Neuronal stem cell (in vitro differentiated cells): Measurements from ENCODE around the gene PCID2.

ENCODE experiments used
- DNase-seq: peaks from one replicate; pipeline ENCODE4 v3.0.0-alpha.2; 2013; ENCODE audit warnings: low spot score
- H2AFZ ChIP-seq: one replicate; pipeline ENCODE4 v1.6.1; 2013; ENCODE audit warnings: mild to moderate bottlenecking, low read length, inconsistent platforms
- H2AK5ac ChIP-seq: 2 replicates; pipeline ENCODE4 v1.6.1; 2013; ENCODE audit warnings: low read depth, mild to moderate bottlenecking, inconsistent platforms, low read length, moderate library complexity, mixed read lengths
- H2BK120ac ChIP-seq: 2 replicates; pipeline ENCODE4 v1.6.1; 2013; ENCODE audit warnings: low read depth, mild to moderate bottlenecking, inconsistent platforms, low read length, moderate library complexity, mixed read lengths
- H2BK12ac ChIP-seq: one replicate; pipeline ENCODE4 v1.6.1; 2013; ENCODE audit warnings: low read length, inconsistent platforms
- H2BK15ac ChIP-seq: 2 replicates; pipeline ENCODE4 v1.6.1; 2013; ENCODE audit warnings: mild to moderate bottlenecking, low read length, inconsistent platforms, mixed read lengths
- H2BK5ac ChIP-seq: one replicate; pipeline ENCODE4 v1.6.1; 2013; ENCODE audit warnings: inconsistent platforms, mild to moderate bottlenecking, low read length, moderate library complexity
- H3K14ac ChIP-seq: one replicate; pipeline ENCODE4 v1.6.1; 2013; ENCODE audit warnings: low read length, inconsistent platforms
- H3K18ac ChIP-seq: 2 replicates; pipeline ENCODE4 v1.6.1; 2013; ENCODE audit warnings: low read length, inconsistent platforms
- H3K23ac ChIP-seq: 2 replicates; pipeline ENCODE4 v1.6.1; 2013; ENCODE audit warnings: low read depth, mild to moderate bottlenecking, mixed read lengths, low read length, inconsistent platforms; ENCODE audit not compliant: poor library complexity
- H3K27ac ChIP-seq: replicated peaks from 3 replicates; pipeline ENCODE4 v1.5.1; 2013; ENCODE audit warnings: low read length, inconsistent platforms
- H3K27me3 ChIP-seq, 3 experiments: 2 replicates each; pipeline ENCODE4 v1.6.1; 2013; ENCODE audit warnings: low read length in 3 of 3, mild to moderate bottlenecking in 2 of 3, inconsistent platforms in 1 of 3, low read depth in 1 of 3, mixed read lengths in 1 of 3, moderate library complexity in 1 of 3; ENCODE audit not compliant: control insufficient read depth in 3 of 3, insufficient read depth in 3 of 3
- H3K36me3 ChIP-seq, 2 donors: replicated peaks in 1 of 2; 2 replicates each; pipeline ENCODE4 v1.6.1; 2013; ENCODE audit warnings: low read length in 2 of 2; ENCODE audit not compliant: control insufficient read depth in 2 of 2, insufficient read depth in 2 of 2
- H3K4ac ChIP-seq: 2 replicates; pipeline ENCODE4 v1.6.1; 2013; ENCODE audit warnings: inconsistent platforms, mild to moderate bottlenecking, low read length, moderate library complexity
- H3K4me1 ChIP-seq, 2 donors: 1 replicate in 1 of 2; 2 replicates in 1 of 2; pipeline ENCODE4 v1.6.1; 2013; ENCODE audit warnings: low read length in 2 of 2, low read depth in 1 of 2; ENCODE audit not compliant: control insufficient read depth in 2 of 2, insufficient read depth in 1 of 2
- H3K4me2 ChIP-seq: one replicate; pipeline ENCODE4 v1.6.1; 2013; ENCODE audit warnings: mild to moderate bottlenecking, low read length, inconsistent platforms; ENCODE audit not compliant: insufficient read depth, poor library complexity, severe bottlenecking
- H3K4me3 ChIP-seq, 2 donors: 2 replicates each; pipeline ENCODE4 v1.5.1; 2013; ENCODE audit warnings: low read length in 2 of 2, mild to moderate bottlenecking in 2 of 2, inconsistent platforms in 1 of 2, moderate library complexity in 1 of 2
- H3K79me1 ChIP-seq: one replicate; pipeline ENCODE4 v1.6.1; 2013; ENCODE audit warnings: low read depth, mild to moderate bottlenecking, inconsistent platforms, low read length, moderate library complexity
- H3K9ac ChIP-seq: one replicate; pipeline ENCODE4 v1.6.1; 2013; ENCODE audit warnings: mild to moderate bottlenecking, low read depth, low read length, inconsistent platforms; ENCODE audit not compliant: poor library complexity
- H3K9me3 ChIP-seq, 2 donors: replicated peaks in 1 of 2; 2 replicates each; pipeline versions ENCODE3 to v1.6.1; 2013; ENCODE audit warnings: low read length in 2 of 2, mild to moderate bottlenecking in 2 of 2, inconsistent platforms in 1 of 2, low read depth in 1 of 2, mixed read lengths in 1 of 2, moderate library complexity in 1 of 2; ENCODE audit not compliant: control insufficient read depth in 2 of 2, insufficient read depth in 1 of 2
- H4K8ac ChIP-seq: one replicate; pipeline ENCODE4 v1.6.1; 2013; ENCODE audit warnings: low read depth, mild to moderate bottlenecking, inconsistent platforms, low read length, moderate library complexity
- H4K91ac ChIP-seq: one replicate; pipeline ENCODE4 v1.6.1; 2013; ENCODE audit warnings: low read length, low read depth, mild to moderate bottlenecking, inconsistent platforms; ENCODE audit not compliant: poor library complexity
- WGBS, 2 donors: extraction: QIAGEN DNeasy Blood & Tissue Kit; methylation state at CpG; one replicate each; pipeline ENCODE4 v1.1.7; 2013; ENCODE audit warnings: missing lambda C conversion rate in 2 of 2, mixed read lengths in 1 of 2; ENCODE audit not compliant: insufficient read length in 2 of 2, insufficient replicate concordance in 1 of 2; ENCODE audit errors: extremely low coverage in 2 of 2; 5-methylcytosine and 5-hydroxymethylcytosine counted together

PCID2 gene

GRCh38 chr13:113150550-113151365 is 57.7 kb downstream of the PCID2 start:
- Histone ChIP-seq H4K8ac (no peak overlapping the region), H3K14ac (no peak overlapping the region), H3K4me2 (no peak overlapping the region), H3K79me1 (no peaks in the 10 kb centered on the region), H3K27ac (no peak overlapping the region), H3K9me3 (no peaks in the 10 kb centered on the region), H2BK15ac (peak overlapping the region; percentile 86), H2AK5ac (peak overlapping the region; percentile 32), H2BK120ac (no peak overlapping the region), H2BK12ac (no peak overlapping the region), H3K4me3 (no peak overlapping the region), H3K9ac (no peak overlapping the region), H2BK5ac (no peak overlapping the region), H3K4me1 (peaks cover 9 to 14% of the 10 kb centered on the region in 2 donors), H3K36me3 (no peaks in the 10 kb centered on the region), H2AFZ (no peak overlapping the region), H3K27me3 (peaks cover 0 to 19% (median 18%) of the 10 kb centered on the region in 3 experiments), H4K91ac (no peak overlapping the region), H3K23ac (no peak overlapping the region), H3K18ac (no peak overlapping the region), H3K4ac (no peak overlapping the region)
- no peak for DNase-seq
- WGBS, 2 donors: no CpG with 5 or more reads among the region's 31 CpGs

GRCh38 chr13:113149711-113150549 is 58.5 kb downstream of the PCID2 start:
- no CpG with 5 or more reads among the region's 26 CpGs for WGBS, 2 donors
- no peak overlapping the region for H2BK5ac ChIP-seq

DNA sequence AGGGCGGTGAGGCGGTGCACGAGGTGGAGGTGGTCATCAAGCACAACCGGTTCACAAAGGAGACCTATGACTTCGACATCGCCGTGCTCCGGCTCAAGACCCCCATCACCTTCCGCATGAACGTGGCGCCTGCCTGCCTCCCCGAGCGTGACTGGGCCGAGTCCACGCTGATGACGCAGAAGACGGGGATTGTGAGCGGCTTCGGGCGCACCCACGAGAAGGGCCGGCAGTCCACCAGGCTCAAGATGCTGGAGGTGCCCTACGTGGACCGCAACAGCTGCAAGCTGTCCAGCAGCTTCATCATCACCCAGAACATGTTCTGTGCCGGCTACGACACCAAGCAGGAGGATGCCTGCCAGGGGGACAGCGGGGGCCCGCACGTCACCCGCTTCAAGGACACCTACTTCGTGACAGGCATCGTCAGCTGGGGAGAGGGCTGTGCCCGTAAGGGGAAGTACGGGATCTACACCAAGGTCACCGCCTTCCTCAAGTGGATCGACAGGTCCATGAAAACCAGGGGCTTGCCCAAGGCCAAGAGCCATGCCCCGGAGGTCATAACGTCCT is 59.4 kb downstream of the PCID2 start:
- no peak overlapping the region for H3K27ac ChIP-seq
- no peak overlapping the region for H2AK5ac ChIP-seq
- no peaks in the 10 kb centered on the region for H3K79me1 ChIP-seq
- no peak overlapping the region for H3K9ac ChIP-seq
- peak overlapping the region; percentile 53 for H3K18ac ChIP-seq
- no peaks in the 10 kb centered on the region for H3K9me3 ChIP-seq
- no peak overlapping the region for H2BK12ac ChIP-seq
- H4K8ac ChIP-seq: no peak overlapping the region
- H3K23ac ChIP-seq: peak overlapping the region; percentile 76
- H2BK120ac ChIP-seq: no peak overlapping the region
- peak overlapping the region; percentile 25 for H3K14ac ChIP-seq
- no peak overlapping the region for H4K91ac ChIP-seq
- peak overlapping the region; percentile 72 for H2BK5ac ChIP-seq
- no CpG with 5 or more reads among the region's 38 CpGs for WGBS, 2 donors
- DNase-seq: no peak
- peaks cover 9 to 11% of the 10 kb centered on the region in 2 donors for H3K4me1 ChIP-seq
- H3K4ac ChIP-seq: no peak overlapping the region
- H3K4me2 ChIP-seq: no peak overlapping the region
- no peak overlapping the region for H3K4me3 ChIP-seq
- H2BK15ac ChIP-seq: peak overlapping the region; percentile 35
- no peaks in the 10 kb centered on the region for H3K36me3 ChIP-seq
- no peak overlapping the region for H2AFZ ChIP-seq
- peaks cover 0 to 19% (median 18%) of the 10 kb centered on the region in 3 experiments for H3K27me3 ChIP-seq

More at GRCh38 chr13:113149711-113150549, 58.5 kb downstream of the PCID2 start:
- Histone ChIP-seq H3K4me2 (no peak overlapping the region), H3K4me1 (peaks cover 9 to 14% of the 10 kb centered on the region in 2 donors), H2BK120ac (peak overlapping the region; percentile 19), H2BK12ac (no peak overlapping the region), H3K4me3 (no peak overlapping the region), H4K8ac (no peak overlapping the region), H3K14ac (no peak overlapping the region), H3K9me3 (no peaks in the 10 kb centered on the region), H3K23ac (no peak overlapping the region), H4K91ac (no peak overlapping the region), H2AFZ (no peak overlapping the region), H2BK15ac (no peak overlapping the region), H3K27me3 (peaks cover 0 to 19% (median 18%) of the 10 kb centered on the region in 3 experiments), H3K18ac (no peak overlapping the region), H2AK5ac (no peak overlapping the region), H3K9ac (peak overlapping the region; percentile 18), H3K4ac (no peak overlapping the region), H3K27ac (no peak overlapping the region), H3K36me3 (no peaks in the 10 kb centered on the region), H3K79me1 (no peaks in the 10 kb centered on the region)
- no peak for DNase-seq
